Right atrium auricular region (tissue), 2 donors: ENCODE data around the gene DLL1. TPM values are rescaled to one million over a fixed set of nuclear protein-coding genes. Genes with fewer than 3 reads are reported as not detected.

Experiments used
- DNase-seq: peaks from one replicate; pipeline ENCODE4 v3.0.0-alpha.2; 2019; ENCODE audit warnings: low spot score
- H3K27ac ChIP-seq, 2 donors: fragments of 200-600 bp; sonication (generic); 1 replicate in 1 of 2; 2 replicates in 1 of 2; pipeline ENCODE4 v1.5.1; 2016 to 2019
- H3K27me3 ChIP-seq, 2 donors: fragments of 200-600 bp; sonication (generic); one replicate each; pipeline versions ENCODE4 v1.5.1 to v1.6.0; 2017 to 2019
- H3K36me3 ChIP-seq: fragments of 200-600 bp; sonication (generic); one replicate; pipeline ENCODE4 v1.5.1; 2016
- H3K4me1 ChIP-seq, 2 donors: fragments of 200-600 bp; sonication (generic); one replicate each; pipeline versions ENCODE4 v1.5.1 to v1.6.0; 2017 to 2019
- H3K4me3 ChIP-seq, 2 donors: fragments of 200-600 bp; sonication (generic); 1 replicate in 1 of 2; 2 replicates in 1 of 2; pipeline ENCODE4 v1.5.1; 2017 to 2019; ENCODE audit warnings: mild to moderate bottlenecking in 1 of 2, moderate library complexity in 1 of 2
- H3K9me3 ChIP-seq, 2 donors: fragments of 200-600 bp; sonication (generic); one replicate each; pipeline ENCODE4 v1.5.1; 2019
- CTCF ChIP-seq, 2 donors: fragments of 200-600 bp; sonication (generic); IDR thresholded peaks; one replicate each; pipeline ENCODE4 v1.5.1; 2019; ENCODE audit warnings: antibody characterized with exemption in 2 of 2
- microRNA-seq, 2 donors: library from miRNA; unstranded; fragments of <30 nt; microRNA quantifications; one replicate each; pipeline ENCODE4, GENCODE V29; 2016 to 2017; ENCODE audit warnings: borderline number of aligned reads in 2 of 2, borderline replicate concordance in 1 of 2
- total RNA-seq, 2 donors: library from RNA; depleted of rRNA; stranded (reverse); fragments of >200 nt; gene quantifications; one replicate each; pipeline ENCODE4 v1.1.0, GENCODE V29; 2016

DLL1 gene
- total RNA-seq, 2 donors from 2014 or later, result 11.2 to 22.0 TPM

GRCh38 chr6:170233286-170234205, 57.3 kb downstream of the DLL1 start:
- Histone ChIP-seq H3K36me3 (no peaks in the 10 kb centered on the region), H3K4me1 (peaks cover 0 to 16% of the 10 kb centered on the region in 2 donors), H3K27ac (no peak overlapping the region), H3K4me3 (no peak overlapping the region), H3K27me3 (no peaks in the 10 kb centered on the region), H3K9me3 (no peaks in the 10 kb centered on the region)
- TF ChIP-seq CTCF (IDR thresholded peaks at IDR 0.05), result no peak
- no peak for DNase-seq

Small RNA genes lying within 50 kb of the gene (microRNA-seq; reads per million reads assigned to microRNA genes)
- gene MIR4644, result 0 reads per million in 2 donors

Other genes with a start within 250 kb of the DLL1 start
- 10 to 100 TPM; 14.7 to 18.6 TPM for gene FAM120B, start 15.7 kb upstream of the DLL1 start, total RNA-seq